HL-60 (cell line): ENCODE measurements around the gene SLC6A13.

Experiments used
- GABPA ChIP-seq: IDR thresholded peaks from 2 replicates; pipeline ENCODE4 v1.6.1; 2012; ENCODE audit warnings: low read depth
- POLR2AphosphoS5 ChIP-seq: IDR thresholded peaks from 2 replicates; pipeline ENCODE4 v1.6.1; 2012; ENCODE audit warnings: low read depth
- TF ChIP-seq, protein P1 (sequence below): IDR thresholded peaks from one replicate; pipeline ENCODE4 v1.5.1; 2011; ENCODE audit warnings: low read length, control low read depth, inconsistent platforms; ENCODE audit not compliant: insufficient read depth
- TF ChIP-seq, protein P2 (sequence below): IDR thresholded peaks from 2 replicates; pipeline ENCODE4 v1.6.1; 2012; ENCODE audit warnings: low read depth; ENCODE audit not compliant: insufficient replicate concordance

DNA sequence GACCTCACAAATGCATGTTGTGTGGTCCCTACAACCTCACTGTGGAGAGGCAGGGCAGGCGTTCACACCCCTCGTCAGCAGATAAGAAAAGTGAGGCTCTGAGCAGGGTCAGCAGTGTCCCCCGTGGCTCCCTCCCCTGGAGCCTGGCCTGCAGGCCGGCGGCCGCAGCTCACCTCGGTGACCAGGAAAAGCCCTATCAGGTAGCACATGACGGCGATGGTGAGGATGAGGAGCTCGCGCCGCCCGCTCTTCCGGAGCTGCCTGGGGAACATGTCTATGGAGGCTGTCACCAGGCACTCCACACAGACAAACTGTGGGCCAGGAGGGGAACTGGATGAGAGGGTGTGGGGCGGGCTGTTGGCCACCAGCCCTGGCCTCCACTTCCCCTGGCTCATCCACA, 66.7 kb downstream of the SLC6A13 start:
- no peak for TF ChIP-seq POLR2AphosphoS5
- TF ChIP-seq, protein P1, sequence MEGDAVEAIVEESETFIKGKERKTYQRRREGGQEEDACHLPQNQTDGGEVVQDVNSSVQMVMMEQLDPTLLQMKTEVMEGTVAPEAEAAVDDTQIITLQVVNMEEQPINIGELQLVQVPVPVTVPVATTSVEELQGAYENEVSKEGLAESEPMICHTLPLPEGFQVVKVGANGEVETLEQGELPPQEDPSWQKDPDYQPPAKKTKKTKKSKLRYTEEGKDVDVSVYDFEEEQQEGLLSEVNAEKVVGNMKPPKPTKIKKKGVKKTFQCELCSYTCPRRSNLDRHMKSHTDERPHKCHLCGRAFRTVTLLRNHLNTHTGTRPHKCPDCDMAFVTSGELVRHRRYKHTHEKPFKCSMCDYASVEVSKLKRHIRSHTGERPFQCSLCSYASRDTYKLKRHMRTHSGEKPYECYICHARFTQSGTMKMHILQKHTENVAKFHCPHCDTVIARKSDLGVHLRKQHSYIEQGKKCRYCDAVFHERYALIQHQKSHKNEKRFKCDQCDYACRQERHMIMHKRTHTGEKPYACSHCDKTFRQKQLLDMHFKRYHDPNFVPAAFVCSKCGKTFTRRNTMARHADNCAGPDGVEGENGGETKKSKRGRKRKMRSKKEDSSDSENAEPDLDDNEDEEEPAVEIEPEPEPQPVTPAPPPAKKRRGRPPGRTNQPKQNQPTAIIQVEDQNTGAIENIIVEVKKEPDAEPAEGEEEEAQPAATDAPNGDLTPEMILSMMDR, result no peak
- TF ChIP-seq, protein P2, sequence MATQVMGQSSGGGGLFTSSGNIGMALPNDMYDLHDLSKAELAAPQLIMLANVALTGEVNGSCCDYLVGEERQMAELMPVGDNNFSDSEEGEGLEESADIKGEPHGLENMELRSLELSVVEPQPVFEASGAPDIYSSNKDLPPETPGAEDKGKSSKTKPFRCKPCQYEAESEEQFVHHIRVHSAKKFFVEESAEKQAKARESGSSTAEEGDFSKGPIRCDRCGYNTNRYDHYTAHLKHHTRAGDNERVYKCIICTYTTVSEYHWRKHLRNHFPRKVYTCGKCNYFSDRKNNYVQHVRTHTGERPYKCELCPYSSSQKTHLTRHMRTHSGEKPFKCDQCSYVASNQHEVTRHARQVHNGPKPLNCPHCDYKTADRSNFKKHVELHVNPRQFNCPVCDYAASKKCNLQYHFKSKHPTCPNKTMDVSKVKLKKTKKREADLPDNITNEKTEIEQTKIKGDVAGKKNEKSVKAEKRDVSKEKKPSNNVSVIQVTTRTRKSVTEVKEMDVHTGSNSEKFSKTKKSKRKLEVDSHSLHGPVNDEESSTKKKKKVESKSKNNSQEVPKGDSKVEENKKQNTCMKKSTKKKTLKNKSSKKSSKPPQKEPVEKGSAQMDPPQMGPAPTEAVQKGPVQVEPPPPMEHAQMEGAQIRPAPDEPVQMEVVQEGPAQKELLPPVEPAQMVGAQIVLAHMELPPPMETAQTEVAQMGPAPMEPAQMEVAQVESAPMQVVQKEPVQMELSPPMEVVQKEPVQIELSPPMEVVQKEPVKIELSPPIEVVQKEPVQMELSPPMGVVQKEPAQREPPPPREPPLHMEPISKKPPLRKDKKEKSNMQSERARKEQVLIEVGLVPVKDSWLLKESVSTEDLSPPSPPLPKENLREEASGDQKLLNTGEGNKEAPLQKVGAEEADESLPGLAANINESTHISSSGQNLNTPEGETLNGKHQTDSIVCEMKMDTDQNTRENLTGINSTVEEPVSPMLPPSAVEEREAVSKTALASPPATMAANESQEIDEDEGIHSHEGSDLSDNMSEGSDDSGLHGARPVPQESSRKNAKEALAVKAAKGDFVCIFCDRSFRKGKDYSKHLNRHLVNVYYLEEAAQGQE, result no peak
- no peak for TF ChIP-seq GABPA
